Measurements from ENCODE around the gene TMEM184A.

DNA sequence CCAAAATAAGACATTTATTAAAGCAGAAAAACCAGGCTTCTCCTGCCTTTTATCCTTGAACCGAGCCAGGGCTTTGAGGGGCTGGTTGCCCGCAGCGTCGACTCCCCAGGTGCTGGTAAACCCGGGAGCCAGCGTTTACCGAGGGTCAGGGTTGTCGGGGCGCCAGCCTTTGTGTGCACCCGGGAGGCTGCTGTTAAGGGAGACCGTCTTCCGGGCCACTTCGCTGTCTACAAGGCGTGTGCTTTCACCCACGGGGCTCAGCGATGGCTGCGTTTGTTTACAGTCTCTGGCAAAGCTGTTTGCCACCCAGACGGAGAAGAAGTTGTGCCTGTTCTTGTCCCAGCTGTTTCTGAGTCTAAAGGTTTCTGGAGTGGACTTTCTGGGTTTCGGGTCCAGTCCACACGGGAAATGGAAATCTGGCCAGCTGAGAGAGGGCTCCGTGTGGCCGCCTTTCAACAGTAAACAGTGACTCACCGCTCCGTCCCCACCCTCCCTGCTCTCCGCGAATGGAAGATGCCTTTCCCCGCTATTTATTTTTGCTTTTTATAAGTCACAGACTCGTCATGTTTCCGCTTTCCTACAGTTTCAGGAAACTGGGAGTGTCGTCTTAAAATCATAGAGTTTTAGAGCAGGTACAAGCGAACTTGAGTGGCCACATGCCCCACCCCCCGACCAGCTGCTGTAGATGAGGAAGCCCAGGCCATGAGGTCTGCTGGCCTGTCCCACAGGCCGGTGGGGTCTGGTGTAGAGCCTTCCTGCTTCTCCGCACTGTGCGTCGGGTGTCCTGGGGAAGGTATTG, 23.4 kb downstream of the TMEM184A start:
- no peak for TF ChIP-seq TBP (IDR thresholded peaks at IDR 0.05; ENCODE audit: low read depth, low read length)
- no peak for TF ChIP-seq ZNF274 (IDR thresholded peaks at IDR 0.05; ENCODE audit: borderline replicate concordance, extremely low read depth, low read length)
- TF ChIP-seq BRCA1 (IDR thresholded peaks at IDR 0.05; ENCODE audit: low read depth, low read length), result no peak
- TF ChIP-seq, protein P1, sequence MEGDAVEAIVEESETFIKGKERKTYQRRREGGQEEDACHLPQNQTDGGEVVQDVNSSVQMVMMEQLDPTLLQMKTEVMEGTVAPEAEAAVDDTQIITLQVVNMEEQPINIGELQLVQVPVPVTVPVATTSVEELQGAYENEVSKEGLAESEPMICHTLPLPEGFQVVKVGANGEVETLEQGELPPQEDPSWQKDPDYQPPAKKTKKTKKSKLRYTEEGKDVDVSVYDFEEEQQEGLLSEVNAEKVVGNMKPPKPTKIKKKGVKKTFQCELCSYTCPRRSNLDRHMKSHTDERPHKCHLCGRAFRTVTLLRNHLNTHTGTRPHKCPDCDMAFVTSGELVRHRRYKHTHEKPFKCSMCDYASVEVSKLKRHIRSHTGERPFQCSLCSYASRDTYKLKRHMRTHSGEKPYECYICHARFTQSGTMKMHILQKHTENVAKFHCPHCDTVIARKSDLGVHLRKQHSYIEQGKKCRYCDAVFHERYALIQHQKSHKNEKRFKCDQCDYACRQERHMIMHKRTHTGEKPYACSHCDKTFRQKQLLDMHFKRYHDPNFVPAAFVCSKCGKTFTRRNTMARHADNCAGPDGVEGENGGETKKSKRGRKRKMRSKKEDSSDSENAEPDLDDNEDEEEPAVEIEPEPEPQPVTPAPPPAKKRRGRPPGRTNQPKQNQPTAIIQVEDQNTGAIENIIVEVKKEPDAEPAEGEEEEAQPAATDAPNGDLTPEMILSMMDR (IDR thresholded peaks at IDR 0.05; ENCODE audit: control extremely low read depth in 1 of 3, insufficient read depth in 1 of 3, low read depth in 1 of 3, low read length in 3 of 3), result no peak
- TF ChIP-seq SUZ12 (IDR thresholded peaks at IDR 0.05; ENCODE audit: low read length), result no peak
- no peak for TF ChIP-seq POU5F1 (IDR thresholded peaks at IDR 0.05; ENCODE audit: low read depth, low read length)
- no peak for TF ChIP-seq SIN3A (conservative IDR thresholded peaks at IDR 0.05 in 1 of 2, IDR thresholded peaks at IDR 0.05 in 1 of 2; ENCODE audit: low read depth in 1 of 2, low read length in 2 of 2)
- TF ChIP-seq GABPA (IDR thresholded peaks at IDR 0.05; ENCODE audit: borderline replicate concordance, insufficient read depth, low read length), result no peak
- TF ChIP-seq EZH2 (IDR thresholded peaks at IDR 0.05; ENCODE audit: low read depth, low read length, severe bottlenecking), result no peak
- TF ChIP-seq, protein P2, sequence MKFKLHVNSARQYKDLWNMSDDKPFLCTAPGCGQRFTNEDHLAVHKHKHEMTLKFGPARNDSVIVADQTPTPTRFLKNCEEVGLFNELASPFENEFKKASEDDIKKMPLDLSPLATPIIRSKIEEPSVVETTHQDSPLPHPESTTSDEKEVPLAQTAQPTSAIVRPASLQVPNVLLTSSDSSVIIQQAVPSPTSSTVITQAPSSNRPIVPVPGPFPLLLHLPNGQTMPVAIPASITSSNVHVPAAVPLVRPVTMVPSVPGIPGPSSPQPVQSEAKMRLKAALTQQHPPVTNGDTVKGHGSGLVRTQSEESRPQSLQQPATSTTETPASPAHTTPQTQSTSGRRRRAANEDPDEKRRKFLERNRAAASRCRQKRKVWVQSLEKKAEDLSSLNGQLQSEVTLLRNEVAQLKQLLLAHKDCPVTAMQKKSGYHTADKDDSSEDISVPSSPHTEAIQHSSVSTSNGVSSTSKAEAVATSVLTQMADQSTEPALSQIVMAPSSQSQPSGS (IDR thresholded peaks at IDR 0.05; ENCODE audit: low read length), result no peak
- TF ChIP-seq TEAD4 (IDR thresholded peaks at IDR 0.05; ENCODE audit: low read depth, low read length), result no peak
- no peak for TF ChIP-seq POLR2AphosphoS5 (IDR thresholded peaks at IDR 0.05; ENCODE audit: low read depth, low read length)
